Hematopoietic multipotent progenitor cell (in vitro differentiated cells): ENCODE measurements around the gene ARPC1A. TPM values are rescaled to one million over a fixed set of nuclear protein-coding genes. Genes with fewer than 3 reads are reported as not detected.
A peak's percentile ranks its signal among the peaks of the same experiment; 100 is the strongest.
"Not testable (repeated sequence)": the region's sequence is repeated elsewhere in the genome, so short reads cannot be mapped to it uniquely, and the experiment has no call there.

Experiments
- DNase-seq, 3 donors: peaks; one replicate each; pipeline ENCODE4 v3.0.0-alpha.2; 2011 to 2015; ENCODE audit warnings: low read depth in 2 of 3, low spot score in 2 of 3
- total RNA-seq: library from RNA; depleted of rRNA; stranded (reverse); fragments of >200 nt; gene quantifications from one replicate; pipeline ENCODE4 v1.2.3, GENCODE V29; 2012

ARPC1A gene
- total RNA-seq, 1 donor: 52.8 TPM

DNA sequence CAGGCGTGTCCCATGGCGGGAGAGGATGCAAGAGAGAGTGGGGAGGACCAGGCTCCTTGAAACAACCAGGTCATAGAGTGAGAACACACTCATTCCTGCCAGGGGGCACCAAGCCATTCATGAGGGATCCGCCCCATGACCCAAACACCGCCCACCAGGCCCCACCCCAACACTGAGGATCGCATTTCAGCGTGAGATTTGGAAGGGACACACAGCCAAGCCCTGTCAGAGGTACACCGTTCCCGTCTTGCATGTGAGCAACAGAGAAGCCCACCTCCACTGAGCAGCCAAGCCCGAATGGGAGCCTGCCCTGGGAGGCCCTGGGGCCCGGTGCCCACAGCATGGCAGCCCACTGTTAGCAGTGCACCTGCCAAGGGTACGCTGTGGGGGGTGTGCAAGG is 40.9 kb downstream of the ARPC1A start:
- no peak for DNase-seq

DNA sequence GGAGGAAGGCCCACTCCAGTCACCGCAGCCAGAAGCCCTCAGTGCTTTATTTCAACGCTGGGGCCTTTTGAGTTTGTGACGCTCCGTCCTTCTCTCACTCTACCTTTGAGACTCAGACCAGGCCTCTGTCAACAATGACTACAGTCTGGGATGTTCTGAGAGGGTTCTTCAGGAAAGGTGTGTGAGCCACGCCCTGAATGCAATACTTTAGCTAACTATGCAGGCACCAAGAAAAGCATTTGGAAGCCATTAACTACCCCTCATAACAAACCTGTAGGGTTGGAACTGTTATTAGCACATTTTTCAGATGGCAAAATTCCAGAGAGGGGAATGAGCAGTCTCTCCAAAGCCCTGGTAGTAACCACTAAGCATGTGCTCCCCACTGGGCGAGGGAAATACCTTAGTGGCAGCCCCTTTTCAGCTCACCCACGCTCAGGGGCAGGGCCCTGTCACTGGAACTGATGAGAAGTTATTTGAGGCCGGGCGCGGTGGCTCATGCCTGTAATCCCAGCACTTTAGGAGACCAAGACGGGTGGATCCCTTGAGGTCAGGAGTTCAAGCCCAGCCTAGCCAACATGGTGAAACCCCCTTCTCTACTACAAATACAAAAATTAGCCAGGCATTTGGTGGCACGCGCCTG is 43.2 kb downstream of the ARPC1A start:
- DNase-seq: no peak

DNA sequence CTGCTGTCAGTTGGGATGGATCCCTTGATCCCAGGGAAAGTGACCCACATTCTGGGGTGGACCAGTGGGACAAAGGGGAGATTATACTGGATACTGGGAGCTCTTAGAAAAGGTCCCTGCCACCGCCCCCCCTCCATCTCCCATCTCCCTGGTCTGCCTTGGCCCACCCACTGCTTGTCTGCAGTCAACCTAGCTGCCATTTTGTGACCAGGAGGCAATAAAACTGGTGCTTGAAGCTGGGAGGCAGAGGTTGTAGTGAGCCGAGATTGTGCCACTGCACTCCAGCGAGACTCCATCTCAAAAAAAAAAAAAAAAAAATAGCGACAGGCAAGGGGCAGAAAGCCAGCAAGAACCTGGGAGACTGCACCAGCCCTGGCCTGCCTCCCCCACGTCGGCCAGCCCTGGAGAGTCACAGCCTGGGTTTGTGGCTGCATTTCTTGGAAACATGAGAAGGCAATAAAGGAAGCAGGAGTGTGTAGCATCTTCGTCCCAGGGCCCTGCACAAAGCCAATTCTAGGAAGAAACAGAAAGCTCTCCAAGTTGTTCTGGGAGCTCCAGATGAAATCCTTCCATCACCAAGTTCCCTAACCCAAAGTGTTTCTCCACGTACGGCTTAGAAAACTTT is 44.2 kb downstream of the ARPC1A start:
- no peak for DNase-seq

DNA sequence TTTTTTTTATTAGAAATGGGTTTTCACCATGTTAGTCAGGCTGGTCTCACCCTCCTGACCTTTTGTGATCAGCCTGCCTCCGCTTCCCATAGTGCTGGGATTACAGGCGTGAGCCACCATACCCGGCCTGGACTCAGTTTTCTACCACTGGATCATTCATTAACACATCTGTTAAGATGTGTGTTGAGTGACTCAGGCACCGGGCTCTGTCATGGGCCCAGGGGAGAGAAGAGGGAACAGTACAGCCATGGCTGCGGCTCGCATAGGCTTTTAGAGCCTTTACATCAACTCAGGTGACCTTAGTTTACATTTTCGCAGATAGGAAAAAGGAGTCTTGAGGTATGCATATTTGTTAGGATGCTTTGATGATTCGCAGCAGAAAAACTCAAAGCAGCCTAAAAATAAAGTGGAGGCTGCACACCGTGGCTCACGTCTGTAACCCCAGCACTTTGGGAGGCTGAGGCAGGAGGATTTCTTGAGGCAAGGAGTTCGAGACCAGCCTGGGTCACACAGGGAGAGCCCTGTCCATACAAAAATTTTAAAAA is 45.8 kb downstream of the ARPC1A start:
- DNase-seq: no peak

DNA sequence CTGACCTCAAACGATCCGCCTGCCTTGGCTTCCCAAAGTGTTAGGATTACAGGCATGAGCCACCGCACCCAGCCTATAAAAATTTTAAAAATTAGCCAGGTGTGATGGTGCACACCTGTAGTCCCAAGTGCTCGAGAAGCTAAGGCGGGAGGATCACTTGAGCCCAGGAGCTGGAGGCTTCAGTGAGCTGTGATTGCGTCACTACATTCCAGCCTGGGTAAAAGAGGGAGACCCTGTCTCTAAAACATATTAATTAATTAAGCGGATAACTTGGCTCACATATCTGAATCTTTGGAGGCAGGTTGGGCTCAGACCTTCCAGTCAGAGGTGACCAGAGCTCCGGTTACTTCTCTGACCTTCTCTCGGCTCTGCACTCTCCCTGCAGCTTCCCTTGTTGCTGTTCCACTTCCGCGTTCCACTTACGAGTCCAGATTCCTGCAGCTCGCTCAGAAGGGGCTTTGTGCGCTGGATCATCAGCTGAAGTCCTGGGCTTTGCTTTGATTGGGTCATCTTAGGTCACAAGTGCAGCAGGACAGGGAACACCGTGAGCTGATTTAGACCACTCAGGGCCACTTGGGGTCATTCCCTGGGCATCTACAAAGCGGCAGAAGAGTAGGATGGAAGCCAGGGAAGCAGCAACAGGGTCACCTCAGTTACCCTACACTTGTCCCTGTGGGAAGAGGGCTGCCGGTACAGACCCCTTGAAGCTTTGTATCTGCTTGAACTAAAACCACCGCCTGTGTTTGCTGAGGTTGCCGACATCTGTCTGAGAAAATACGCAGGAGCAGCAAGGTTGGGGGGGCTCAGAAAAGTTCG is 46.8 kb downstream of the ARPC1A start:
- no peak for DNase-seq

DNA sequence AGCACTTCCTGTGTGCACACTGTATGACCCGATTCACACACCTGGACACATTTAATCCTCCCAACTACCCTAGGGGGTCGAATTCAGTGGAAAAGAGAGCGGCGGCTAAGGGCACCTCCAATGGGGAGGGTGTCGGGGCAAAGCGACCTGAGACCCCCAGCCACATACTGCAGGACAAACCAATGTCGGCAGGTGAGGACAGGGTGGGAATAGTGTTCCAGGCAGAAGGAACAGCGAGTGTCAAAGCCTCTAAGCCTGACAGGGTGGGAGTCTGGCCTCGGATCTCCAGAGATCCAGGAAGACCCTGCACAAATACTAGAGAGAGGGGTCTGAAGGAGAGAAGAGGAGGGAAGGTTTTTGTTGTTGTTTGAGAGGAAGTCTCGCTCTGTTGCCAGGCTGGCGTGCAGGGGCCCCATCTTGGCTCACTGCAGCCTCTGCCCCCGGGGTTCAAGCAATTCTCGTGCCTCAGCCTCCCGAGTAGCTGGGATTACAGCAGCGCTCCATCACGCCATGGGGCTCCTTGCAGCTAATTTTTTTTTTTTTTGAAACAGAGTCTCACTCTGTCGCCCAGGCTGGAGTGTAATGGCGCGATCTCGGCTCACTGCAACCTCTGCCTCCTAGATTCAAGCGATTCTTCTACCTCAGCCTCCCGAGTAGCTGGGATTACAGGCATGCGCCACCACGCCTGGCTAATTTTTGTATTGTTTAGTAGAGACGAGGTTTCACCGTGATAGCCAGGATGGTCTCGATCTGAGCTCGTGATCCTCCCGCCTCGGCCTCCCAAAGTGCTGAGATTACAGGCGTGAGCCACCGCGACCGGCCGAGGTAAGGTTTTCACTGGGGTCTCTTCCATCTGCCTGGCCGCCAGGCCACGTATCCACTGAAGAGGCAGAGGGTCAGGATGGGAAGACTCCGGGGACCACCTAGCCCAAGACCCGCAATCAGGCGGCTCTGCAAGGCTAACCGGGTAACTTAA is 47.7 kb downstream of the ARPC1A start:
- no peak for DNase-seq

DNA sequence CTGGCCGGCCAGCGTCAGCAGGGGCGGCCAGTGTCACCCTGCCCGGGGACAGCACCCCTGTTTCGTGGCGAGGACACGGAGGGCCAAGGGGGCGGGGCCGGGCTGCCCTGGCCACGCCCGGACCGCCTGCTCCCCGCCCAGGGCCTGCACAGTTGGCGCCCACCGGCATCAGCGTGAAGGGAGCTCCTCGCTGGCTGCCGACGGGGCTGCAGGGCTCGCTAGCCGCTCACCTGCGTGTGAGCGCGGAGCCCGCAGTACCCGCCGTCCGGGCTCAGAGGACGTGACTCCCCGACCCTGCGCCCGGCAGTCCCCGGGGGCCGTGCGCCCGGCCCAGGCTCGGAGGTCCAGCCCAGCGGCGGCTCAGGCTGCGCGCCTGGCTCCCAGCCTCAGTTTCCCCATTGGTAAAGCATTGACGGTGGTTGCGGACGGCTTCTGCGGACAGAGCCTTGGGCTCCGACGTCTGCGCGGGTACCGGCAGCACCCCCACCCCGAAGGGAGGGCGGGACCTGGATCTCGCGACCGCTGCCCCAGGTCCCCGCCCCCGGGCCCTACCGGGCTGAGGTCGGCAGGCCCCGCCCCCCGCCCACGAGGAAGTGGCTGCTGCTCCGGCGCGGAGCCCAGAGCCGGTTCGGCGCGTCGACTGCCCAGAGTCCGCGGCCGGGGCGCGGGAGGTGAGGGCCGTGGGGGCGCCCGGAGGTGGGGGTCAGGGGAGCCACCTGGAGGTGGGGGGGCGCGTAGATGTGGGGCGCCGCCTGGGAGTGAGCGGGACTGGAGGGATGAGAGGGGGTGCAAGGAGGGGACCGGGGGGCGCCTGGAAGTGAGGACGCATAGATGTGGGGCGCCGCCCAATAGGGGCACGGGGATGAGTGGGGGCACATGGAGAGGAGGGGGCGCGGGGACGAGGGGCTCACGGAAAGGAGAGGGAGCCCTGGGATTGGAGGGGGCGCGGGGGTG is 48.7 kb downstream of the ARPC1A start, which contains the start of gene ARPC1B:
Gene ARPC1B, plus strand, starts transcription at position 620 of the 954 bp plus-strand sequence. CDS start 10,985 bp downstream, outside the sequence.
- peak; percentile 67 to 86 (median 83) for DNase-seq

DNA sequence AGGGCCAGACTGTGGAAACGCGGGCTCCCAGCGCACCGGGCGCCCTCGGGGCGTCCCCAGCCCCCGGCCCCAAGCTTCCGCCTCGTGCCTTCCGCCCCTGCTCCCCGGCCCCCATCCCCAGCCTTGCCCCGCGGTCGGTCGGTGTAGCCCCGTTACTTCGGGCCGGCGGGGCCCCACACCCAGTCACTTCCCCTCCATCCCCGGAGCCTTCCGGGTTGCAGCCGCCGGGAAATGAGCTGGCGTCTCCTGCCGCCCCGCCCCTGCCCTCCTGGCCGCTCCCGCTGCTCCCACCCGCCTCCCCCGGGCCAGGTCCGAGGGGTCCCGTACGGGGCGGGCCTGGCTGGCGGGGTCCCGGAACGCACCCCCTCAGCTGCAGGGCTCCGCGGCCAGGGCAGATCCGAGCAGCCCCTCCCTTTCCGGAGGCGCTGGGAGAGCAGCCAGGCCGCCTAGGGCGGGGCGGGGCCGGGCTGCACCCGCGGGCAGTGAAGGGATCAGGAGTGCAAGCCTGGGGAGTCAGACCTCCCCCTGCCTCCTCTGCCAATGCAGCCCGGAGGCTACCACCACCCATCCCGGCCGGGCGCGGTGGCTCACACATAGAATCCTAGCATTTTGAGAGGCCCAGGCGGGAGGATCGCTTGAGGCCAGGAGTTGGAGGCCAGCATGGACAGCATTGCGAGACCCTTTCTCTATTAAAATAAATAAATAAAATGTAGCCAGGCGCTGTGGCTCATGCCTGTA is 49.5 kb downstream of the ARPC1A start:
- peak in 2 of 3 donors; percentile 66 to 70 for DNase-seq

DNA sequence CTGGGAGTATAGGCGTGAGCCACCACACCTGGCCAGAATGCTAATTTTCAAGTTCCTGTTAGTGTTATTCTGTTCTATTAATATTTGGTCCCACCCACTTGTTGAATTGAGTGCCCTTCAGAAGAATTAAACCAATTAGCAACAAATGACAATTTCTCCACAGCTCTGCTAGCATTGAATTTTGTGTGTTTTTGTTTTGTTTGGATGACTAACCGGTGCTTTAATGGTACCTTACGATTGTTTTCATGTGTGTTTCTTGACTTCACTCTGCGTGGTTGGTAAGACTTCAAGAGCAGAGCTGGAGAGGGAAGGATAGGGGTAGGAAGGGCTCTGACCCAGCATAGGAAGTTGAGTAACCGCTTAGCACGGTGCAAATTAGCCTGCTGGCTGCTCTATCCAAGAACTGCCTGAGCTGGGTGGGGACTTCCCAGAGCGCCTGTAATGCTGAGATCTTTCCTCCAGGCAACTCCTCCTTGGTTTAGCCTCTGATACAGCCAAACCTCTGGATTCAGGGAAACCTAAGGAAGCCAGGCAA is 53.4 kb downstream of the ARPC1A start:
- DNase-seq: peak in 2 of 3 donors; percentile 73 to 82

DNA sequence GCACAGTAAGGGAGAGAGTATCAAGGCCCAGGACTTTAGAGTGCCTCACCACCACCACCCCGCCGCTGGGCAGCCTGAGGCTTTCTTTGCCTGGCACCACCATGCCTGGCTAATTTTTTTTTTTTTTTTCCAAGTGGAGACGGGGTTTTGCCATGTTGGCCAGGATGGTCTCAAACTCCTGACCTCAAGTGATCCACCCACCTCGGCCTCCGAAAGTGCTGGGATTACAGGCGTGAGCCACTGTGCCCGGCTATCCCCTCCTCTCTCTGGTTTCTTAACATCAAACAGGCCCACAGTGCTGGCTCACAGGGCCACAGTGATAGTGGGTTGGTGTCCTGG is 54.0 kb downstream of the ARPC1A start:
- not testable (repeated sequence) for DNase-seq

DNA sequence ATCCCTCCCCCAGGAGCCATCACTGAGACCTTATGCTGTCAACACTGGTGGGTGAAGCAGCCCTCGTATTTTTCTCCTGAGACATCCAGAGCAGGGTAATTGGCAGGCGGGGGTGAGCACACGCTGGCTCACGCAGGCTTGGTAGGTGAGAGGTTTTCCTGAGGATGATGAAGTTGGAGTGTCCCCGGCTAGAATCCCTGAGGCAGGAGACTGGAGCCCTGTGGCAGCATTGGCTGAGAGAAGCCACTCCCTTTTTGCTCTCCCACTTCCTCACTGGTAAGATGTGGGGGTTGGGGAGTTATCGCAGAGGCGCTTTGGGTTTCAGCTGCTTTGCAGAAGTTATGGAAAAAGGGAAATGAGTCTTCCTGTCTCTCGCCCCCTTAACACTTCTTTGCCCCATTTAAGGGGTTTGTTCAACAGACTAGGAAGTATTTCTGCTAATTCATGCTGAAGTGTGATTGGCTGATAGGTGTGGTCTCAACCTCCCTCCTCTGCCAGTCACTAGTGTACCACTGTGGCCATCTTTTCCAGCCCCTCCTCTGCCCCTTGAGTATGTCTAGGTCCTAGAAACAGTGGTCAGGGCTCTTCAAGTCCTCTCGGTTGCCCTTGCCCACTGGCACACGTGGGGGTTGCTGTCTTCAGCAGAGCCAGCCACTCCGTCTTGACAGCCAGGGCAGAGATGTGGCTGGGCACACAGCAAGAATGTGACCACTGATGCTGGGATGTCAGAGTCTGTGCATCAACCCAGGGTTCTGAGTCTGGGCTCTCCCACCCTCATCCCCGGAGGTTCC is 54.5 kb downstream of the ARPC1A start:
- peak in 2 of 3 donors; percentile 75 to 76 for DNase-seq

DNA sequence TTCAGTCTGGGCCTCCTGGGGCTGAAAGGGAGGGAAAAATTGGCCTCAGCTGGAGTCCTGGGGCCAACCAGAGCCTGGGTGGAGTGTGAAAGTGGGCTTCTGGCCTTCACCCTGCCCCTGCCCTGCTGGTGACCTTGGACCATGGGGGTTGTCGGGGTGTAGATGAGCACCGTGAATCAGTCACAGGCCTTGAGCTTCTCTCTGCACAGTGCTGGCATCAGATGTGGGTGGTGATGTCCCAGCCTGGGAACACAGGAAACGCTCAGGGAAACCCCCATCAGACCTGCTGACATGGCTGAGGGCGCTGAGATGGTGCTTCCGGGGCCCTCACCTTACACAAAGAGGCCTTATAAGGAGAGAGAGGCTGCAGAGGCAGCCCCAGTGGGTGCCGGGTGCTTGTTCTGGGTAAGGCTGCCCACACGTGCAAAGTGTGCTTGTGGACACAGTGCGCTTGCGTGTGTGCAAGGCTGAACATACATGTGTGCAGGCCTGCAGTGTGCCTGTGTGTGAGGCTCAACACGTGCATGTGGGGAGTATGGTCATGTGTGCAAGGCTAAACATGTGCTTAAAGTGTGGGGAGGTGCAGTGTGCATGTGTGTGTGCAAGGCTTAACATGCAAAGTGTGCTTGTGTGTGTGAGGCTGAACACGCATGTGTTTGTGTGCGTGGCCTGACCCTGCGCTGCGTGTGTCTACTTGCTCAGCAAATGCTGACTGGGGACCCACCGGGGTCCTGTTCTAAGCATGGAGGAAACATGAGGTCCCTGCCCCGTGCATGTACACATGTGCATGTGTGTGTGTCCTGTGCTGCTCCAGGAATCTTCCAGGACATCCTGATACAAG is 55.3 kb downstream of the ARPC1A start:
- DNase-seq: peak in 1 of 3 donors; percentile 80

DNA sequence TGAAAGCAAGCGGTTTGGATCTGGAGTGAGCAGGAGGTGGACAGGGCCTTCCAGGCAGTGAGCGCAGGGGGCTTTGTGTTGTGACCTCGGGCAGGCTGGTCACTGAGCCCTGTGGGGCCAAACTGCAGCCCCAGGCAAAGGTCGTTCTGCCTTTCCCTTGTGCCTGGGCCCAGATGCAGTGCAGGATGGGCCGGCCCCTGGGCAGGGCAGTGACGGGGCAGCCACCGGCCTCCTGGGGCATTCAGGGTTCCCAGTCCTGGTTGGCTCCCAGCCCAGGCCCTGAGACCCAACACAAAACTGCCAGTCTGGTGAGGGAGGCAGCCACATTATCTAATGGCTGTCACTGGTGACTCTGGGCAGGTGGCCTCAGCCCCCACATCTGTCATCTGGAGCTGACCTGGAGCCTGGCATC is 56.0 kb downstream of the ARPC1A start:
- no peak for DNase-seq

DNA sequence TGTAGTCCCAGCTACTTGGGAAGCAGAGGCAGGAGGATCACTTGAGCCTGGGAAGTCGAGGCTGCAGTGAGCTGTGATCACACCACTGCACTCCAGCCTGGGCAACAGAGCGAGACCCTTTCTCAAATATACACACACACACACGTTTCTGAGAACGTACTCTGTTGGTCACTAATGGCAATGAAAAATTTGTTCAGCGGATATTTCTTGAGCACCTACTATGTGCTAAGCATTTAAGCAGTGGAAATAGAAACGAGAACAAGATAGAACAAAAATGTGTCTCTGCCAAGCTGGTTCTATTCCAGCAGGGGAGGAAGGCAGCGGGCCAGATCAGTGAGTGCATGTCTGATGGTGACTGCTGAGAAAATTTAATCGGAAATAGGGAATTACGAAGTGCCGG is 57.5 kb downstream of the ARPC1A start:
- DNase-seq: no peak

DNA sequence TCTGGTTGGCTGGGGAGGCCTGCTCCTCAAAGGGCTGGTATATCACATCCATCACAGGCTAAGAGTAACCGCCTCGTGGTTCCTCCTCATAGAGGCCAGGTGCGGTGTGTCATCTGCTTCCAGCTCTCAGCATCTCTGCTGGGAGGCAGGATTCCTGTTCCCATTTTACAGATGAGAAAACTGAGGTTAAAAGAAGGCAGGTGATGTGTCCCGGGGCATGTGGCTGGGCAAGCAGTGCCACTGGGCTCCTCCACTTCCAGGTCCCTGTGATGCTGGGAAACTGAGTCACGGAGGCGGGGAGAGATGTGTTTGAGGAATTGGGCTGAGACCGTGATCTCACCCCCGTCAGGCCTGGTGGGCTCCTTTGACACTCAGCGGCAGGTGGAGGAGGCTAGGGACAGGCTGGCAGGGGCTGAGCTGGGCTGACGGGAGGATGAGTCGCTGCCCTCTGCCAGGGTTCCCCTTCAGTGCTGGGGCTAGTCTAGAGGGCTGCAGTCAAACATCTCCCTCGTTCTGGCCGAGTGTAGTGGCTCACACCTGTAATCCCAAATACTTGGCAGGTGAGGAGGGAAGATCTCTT is 58.2 kb downstream of the ARPC1A start:
- no peak for DNase-seq

DNA sequence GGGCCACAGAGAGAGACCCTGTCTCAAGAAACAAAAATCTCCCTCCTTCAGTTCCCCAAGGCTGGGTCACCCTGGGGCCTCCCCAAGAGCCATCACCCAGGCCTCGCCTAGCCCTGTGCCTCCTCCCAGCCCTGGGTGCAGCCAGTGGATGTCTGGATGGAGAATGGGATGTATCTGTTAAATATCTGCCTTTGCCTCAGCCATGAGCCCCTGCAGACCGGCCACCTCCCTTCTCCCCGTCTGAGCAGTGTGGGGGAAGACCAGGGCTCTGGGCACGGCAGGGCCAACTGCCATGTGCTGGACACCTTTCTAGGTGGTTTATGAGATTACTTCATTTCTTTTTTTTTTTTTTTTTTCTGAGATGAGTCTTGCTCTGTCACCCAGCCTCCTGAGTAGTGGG is 58.8 kb downstream of the ARPC1A start:
- DNase-seq: no peak
